Activated T-cell treated with anti-CD3 and anti-CD28 coated beads, Interleukin-2, amount 50 U/mL, for 72 hours (primary cell): ENCODE results near the gene TJP1. TPM values are rescaled to one million over a fixed set of nuclear protein-coding genes. Genes with fewer than 3 reads are reported as not detected.

Experiments
- ATAC-seq, 2 donors: fragments of 150-1000 bp; cut with Tn5 transposase; replicated peaks in 1 of 2; 2 replicates each; pipeline ENCODE4 v1.10.0; 2021; ENCODE audit warnings: moderate library complexity in 2 of 2, mild to moderate bottlenecking in 1 of 2
- DNase-seq, 2 donors: peaks; one replicate each; pipeline ENCODE4 v3.0.0; 2021 to 2022; ENCODE audit warnings: mixed read lengths in 1 of 2
- H3K27ac Mint-ChIP-seq: one replicate; pipeline ENCODE4 v1.8.0; 2022; ENCODE audit warnings: mild to moderate bottlenecking, moderate library complexity, mixed read lengths
- H3K27me3 Mint-ChIP-seq: one replicate; pipeline ENCODE4 v1.8.0; 2022; ENCODE audit warnings: low read depth, mixed read lengths
- H3K36me3 Mint-ChIP-seq, 2 donors: one replicate each; pipeline ENCODE4 v1.8.0; 2022; ENCODE audit warnings: mixed read lengths in 2 of 2, mild to moderate bottlenecking in 1 of 2; ENCODE audit not compliant: insufficient read depth in 2 of 2
- H3K4me1 Mint-ChIP-seq: one replicate; pipeline ENCODE4 v1.8.0; 2022; ENCODE audit warnings: low read depth, mixed read lengths
- H3K4me3 Mint-ChIP-seq, 2 donors: one replicate each; pipeline ENCODE4 v1.8.0; 2022; ENCODE audit warnings: mild to moderate bottlenecking in 2 of 2, mixed read lengths in 2 of 2, moderate library complexity in 2 of 2
- H3K9me3 Mint-ChIP-seq, 2 donors: one replicate each; pipeline ENCODE4 v1.8.0; 2022; ENCODE audit warnings: mixed read lengths in 2 of 2
- total RNA-seq, 2 donors: library from RNA; stranded (reverse); gene quantifications; one replicate each; pipeline ENCODE4 v1.2.3, GENCODE V29; 2022

Gene TJP1
- total RNA-seq, 2 donors from 2014 or later: 0.16 to 0.24 TPM

DNA sequence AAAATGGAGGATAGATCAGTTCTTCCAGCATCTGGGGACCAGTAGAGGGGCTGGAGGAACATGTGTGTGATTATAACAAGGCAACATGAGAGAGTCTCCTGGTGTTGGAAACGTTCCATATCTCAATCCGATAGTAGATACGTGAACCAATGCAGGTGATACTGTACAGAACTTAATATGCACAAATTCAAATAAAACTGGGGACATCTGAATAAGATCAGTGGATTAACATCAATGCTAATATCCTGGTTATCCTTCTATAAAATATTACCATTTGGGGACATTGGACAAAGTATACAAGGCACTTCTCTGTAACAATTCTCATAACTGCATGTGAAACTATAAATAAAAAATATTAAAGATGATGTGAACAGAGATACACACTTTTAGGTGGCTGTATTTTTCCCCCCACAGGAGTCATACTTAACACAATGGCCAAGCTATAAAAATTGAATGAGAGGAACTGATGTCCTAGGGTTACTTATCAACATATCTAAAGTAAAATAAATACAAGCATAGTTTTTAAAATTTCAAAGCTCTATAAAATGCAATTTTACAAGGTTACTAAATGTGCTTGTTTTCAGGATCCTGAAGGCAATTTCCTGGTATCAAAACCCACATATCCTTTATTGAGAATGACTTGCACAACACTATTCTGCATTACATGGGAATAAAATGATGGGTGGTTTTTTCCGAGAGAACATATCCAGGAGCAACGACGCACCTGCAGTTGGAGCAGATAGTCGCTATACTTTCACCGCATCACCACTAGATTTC lies 31.1 kb upstream of the TJP1 start:
- Mint-ChIP-seq H3K27ac (no peak overlapping the region), H3K27me3 (peaks cover 9% of the 10 kb centered on the region), H3K4me1 (no peaks in the 10 kb centered on the region), H3K36me3 (no peaks in the 10 kb centered on the region), H3K4me3 (no peak overlapping the region), H3K9me3 (peaks cover 0 to 4% of the 10 kb centered on the region in 2 donors)
- no peak for ATAC-seq
- no peak for DNase-seq

DNA sequence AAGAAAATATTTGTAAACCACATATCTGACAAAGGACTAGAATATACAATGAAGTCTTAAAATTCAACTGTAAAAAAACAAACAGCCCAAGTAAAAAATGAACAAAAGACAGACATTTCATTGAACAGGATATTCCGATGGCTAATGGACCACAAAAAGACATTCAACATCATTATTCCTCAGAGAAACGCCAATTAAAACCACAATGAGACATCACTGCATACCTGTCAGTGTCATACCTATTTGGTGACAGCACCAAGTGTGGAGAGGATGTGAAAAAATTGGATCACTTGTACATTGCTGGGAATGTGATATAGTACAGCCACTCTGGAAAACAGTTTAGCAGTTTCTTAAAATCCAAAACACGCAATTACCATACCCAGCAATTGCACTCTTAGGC lies 29.9 kb upstream of the TJP1 start:
- Mint-ChIP-seq H3K4me1 (no peaks in the 10 kb centered on the region), H3K9me3 (peaks cover 2 to 5% of the 10 kb centered on the region in 2 donors), H3K27ac (no peak overlapping the region), H3K27me3 (peaks cover 9% of the 10 kb centered on the region), H3K36me3 (peaks cover 0 to 3% of the 10 kb centered on the region in 2 donors), H3K4me3 (no peak overlapping the region)
- DNase-seq (no peak), ATAC-seq (no peak)

DNA sequence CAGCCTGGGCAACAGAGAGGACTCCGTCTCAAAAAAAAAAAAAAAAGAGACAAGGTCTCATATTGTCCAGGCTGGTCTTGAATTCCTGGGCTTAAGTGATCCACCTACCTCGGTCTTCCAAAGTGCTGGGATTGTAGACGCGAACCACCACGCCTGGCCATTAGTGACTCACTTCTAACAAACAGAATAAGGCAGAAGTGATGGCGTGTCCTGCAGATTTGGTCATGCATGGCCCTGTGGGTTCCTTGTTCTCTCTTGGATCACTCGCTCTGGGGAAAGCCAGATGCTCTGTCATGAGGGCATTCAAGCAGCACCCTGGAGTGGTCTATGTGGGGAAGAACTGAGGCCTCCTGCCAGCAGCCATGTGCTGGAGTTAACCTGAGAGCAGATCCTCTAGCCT lies 27.4 kb upstream of the TJP1 start:
- no peak overlapping the region for H3K4me3 Mint-ChIP-seq
- peaks cover 7% of the 10 kb centered on the region for H3K27me3 Mint-ChIP-seq
- no peak overlapping the region for H3K27ac Mint-ChIP-seq
- H3K4me1 Mint-ChIP-seq: no peaks in the 10 kb centered on the region
- H3K36me3 Mint-ChIP-seq: peaks cover 2 to 9% of the 10 kb centered on the region in 2 donors
- peaks cover 4 to 10% of the 10 kb centered on the region in 2 donors for H3K9me3 Mint-ChIP-seq
- DNase-seq: no peak
- no peak for ATAC-seq

DNA sequence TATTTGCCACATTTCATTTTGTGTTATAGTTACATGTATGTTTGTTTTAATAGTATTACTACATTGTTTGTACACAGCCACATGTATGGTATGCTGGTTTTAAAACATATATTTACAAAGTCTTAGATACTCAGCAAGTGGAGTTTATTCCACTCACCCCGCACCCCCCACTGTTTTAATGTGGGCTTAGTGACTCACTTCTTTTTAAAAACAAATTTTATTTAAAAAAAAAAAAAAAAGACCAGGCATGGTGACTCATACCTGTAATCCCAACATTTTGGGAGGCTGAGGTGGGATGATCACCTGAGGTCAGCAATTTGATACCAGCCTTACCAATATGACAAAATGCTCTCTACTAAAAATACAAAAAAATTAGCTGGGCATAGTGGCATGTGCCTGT lies 26.9 kb upstream of the TJP1 start:
- no peak for ATAC-seq
- Mint-ChIP-seq H3K27me3 (peaks cover 12% of the 10 kb centered on the region), H3K4me3 (no peak overlapping the region), H3K9me3 (peaks cover 4 to 10% of the 10 kb centered on the region in 2 donors), H3K27ac (no peak overlapping the region), H3K36me3 (peaks cover 2 to 9% of the 10 kb centered on the region in 2 donors), H3K4me1 (no peaks in the 10 kb centered on the region)
- no peak for DNase-seq

DNA sequence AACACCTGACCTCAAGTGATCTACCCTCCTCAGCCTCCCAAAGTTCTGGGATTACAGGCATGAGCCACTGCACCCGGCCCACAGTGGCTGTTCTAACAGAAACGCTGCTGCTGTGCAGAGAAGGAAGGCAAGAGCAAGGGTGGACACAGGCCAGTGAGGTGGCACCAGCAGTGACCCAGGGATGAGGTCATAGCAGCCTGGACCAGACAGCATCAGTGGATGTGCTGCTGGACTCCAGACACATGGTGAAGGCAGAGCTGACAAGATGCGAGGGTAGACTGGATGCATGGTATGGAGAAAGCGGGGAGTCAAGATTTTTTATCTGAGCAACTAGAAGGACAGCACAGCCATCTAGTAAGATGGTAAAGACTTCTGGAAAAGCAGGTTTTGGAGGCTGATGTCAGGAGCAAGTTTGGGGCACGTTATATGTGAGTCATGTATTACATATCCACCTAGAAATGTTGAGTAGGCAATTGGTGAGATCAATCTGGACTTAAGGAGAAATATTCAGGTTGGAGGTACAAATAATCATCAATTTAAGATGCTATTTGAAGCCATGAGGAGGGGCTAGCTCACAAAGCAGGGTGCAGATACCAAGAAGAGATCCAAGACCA lies 22.1 kb upstream of the TJP1 start:
- Mint-ChIP-seq H3K36me3 (peaks cover 2 to 9% of the 10 kb centered on the region in 2 donors), H3K4me3 (no peak overlapping the region), H3K27ac (no peak overlapping the region), H3K9me3 (peaks cover 4 to 10% of the 10 kb centered on the region in 2 donors), H3K4me1 (no peaks in the 10 kb centered on the region), H3K27me3 (peaks cover 44% of the 10 kb centered on the region)
- no peak for DNase-seq
- ATAC-seq: no peak

DNA sequence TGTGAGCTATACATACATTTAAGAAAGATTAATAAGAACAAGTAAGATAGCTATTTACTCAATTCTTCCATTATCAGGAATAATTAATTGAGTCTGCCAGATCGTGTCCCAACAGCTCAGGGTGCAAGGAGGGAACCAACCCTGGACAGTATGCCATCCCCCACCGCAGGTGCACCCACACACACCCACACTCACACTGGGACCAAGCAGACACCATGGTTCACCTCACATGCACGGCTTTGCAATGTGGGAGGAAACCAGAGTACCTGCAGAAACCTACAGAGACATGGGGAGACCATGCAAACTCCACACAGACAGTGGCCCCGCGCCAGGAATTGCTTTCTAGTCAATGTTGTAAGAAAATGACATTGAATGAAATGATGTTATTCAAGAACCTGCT lies 20.0 kb upstream of the TJP1 start:
- no peak overlapping the region for H3K27ac Mint-ChIP-seq
- peaks cover 60% of the 10 kb centered on the region for H3K27me3 Mint-ChIP-seq
- peaks cover 2 to 7% of the 10 kb centered on the region in 2 donors for H3K36me3 Mint-ChIP-seq
- H3K4me3 Mint-ChIP-seq: no peak overlapping the region
- ATAC-seq (no peak), DNase-seq (no peak)
- H3K4me1 Mint-ChIP-seq: no peaks in the 10 kb centered on the region
- H3K9me3 Mint-ChIP-seq: peaks cover 3 to 9% of the 10 kb centered on the region in 2 donors

DNA sequence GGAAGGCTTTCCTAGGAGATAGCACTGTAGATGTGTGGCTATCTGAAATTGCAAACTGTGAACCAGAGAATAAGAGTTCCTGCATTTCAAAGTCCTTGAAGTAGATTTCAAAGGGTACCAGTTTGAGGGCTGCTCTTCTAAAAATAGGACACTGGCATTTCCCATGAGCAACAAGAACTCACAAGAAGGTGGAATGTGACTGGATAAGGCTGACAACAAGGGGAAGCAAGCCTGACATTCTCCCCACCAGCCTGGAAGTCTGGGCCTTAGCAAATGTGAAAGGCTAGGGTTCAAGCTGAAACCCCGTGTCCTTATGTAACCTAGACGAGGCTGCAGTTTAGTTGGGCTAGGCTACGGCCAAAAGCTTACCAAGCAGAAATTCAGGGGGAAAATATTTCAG lies 18.7 kb upstream of the TJP1 start:
- H3K27me3 Mint-ChIP-seq: peaks cover 70% of the 10 kb centered on the region
- no peak for DNase-seq
- H3K4me3 Mint-ChIP-seq: no peak overlapping the region
- no peak overlapping the region for H3K27ac Mint-ChIP-seq
- H3K4me1 Mint-ChIP-seq: no peaks in the 10 kb centered on the region
- ATAC-seq: no peak
- peaks cover 0 to 3% of the 10 kb centered on the region in 2 donors for H3K36me3 Mint-ChIP-seq
- H3K9me3 Mint-ChIP-seq: peaks cover 2% of the 10 kb centered on the region in 2 donors

DNA sequence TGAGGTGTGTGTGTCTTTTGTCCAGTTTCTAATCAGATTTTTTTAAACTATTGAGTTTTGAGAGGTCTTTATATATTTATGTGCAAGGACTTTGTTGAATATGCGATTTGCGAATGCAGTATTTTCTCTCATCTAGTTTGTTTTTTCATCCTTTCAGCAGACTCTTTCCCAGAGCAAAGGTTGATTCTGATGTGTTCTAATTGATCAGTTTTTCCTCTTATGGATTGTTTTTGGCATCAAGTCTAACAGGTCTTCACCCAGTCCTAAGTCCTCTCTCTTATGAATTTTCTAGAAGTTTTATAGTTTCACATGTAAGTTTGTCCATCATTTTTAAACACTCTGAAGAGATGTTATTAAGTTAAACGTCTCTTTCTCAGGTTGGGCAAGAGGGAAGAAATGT lies 17.8 kb upstream of the TJP1 start:
- Mint-ChIP-seq H3K27ac (no peak overlapping the region), H3K27me3 (peaks cover 75% of the 10 kb centered on the region), H3K4me1 (no peaks in the 10 kb centered on the region), H3K4me3 (no peak overlapping the region), H3K36me3 (peaks cover 0 to under 1% of the 10 kb centered on the region in 2 donors), H3K9me3 (peaks cover 0 to 2% of the 10 kb centered on the region in 2 donors)
- ATAC-seq (no peak), DNase-seq (no peak)

DNA sequence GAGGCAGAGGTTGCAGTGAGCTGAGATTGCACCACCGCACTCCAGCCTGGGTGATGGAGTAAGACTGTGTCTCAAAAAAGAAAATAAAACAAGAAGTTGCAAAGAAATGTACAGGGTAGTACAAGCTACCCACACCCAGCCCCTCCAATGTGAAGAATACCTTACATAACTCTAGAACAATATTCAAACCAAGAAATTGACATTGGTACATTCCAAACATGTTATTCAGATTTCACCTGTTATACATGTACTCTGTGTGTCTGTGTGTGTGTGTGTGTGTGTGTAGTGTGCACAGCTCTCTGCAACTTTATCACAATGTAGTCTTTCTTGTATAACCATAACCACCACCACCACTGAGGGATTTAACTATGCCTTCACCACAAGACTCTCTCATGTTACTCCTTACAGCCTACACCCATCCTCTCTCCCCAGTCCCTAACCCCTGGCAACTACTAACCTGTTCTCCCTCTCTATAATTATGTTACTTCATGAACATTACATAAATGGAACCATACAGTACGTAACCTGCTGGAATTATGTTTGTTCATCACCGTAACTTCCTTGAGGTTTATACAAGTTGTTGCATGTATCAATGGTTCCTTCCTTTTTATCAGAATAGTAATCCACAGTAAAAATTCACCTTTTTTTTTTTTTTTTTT lies 16.2 kb upstream of the TJP1 start:
- Mint-ChIP-seq H3K4me3 (no peak overlapping the region), H3K27me3 (peaks cover 71% of the 10 kb centered on the region), H3K36me3 (no peaks in the 10 kb centered on the region), H3K9me3 (peaks cover 0 to 2% of the 10 kb centered on the region in 2 donors), H3K27ac (no peak overlapping the region), H3K4me1 (no peaks in the 10 kb centered on the region)
- DNase-seq: no peak
- ATAC-seq: no peak

DNA sequence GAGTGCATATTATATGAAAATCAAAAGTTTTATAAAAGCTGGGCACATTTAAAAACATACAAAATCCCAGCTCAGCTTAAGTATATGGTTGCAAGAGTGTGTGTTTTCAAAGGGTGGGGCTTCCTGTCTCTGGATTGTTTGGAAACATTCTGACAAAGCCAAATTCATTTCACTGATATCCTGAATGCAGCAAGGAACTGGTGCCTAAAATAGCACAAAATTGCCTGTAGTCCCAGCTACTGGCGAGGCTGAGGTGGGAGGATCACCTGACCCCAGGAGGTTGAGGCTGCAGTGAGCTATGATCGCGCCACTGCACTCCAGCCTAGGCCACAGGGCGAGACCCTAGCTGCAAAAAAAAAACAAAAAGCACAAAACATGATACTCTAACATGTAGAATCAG lies 13.0 kb upstream of the TJP1 start:
- no peak overlapping the region for H3K27ac Mint-ChIP-seq
- no peak overlapping the region for H3K4me3 Mint-ChIP-seq
- peaks cover 0 to 2% of the 10 kb centered on the region in 2 donors for H3K9me3 Mint-ChIP-seq
- DNase-seq (no peak), ATAC-seq (no peak)
- peaks cover 0 to 2% of the 10 kb centered on the region in 2 donors for H3K36me3 Mint-ChIP-seq
- peaks cover 72% of the 10 kb centered on the region for H3K27me3 Mint-ChIP-seq
- no peaks in the 10 kb centered on the region for H3K4me1 Mint-ChIP-seq

DNA sequence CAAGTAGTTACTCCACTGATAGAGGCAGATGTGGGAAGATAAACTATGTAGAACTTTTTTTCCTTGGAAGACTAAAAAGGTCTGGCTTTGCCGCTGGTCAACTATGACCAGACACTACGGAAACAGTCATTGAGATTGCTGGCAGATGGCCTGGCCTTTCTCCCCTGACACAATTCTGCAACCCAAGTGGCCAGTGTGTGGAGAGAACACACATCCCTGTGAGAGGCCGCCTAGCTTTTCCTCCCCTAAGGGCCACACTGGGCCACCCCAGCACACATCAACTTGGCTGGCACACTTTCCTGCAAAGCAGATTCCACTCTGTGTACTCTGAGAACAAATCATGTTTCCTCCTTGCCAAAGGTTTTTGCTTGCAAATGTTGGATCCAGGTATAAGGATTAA lies 10.4 kb upstream of the TJP1 start:
- Mint-ChIP-seq H3K9me3 (no peaks in the 10 kb centered on the region), H3K4me3 (no peak overlapping the region), H3K27me3 (peaks cover 75% of the 10 kb centered on the region), H3K4me1 (no peaks in the 10 kb centered on the region), H3K27ac (no peak overlapping the region), H3K36me3 (peaks cover 0 to 2% of the 10 kb centered on the region in 2 donors)
- no peak for ATAC-seq
- DNase-seq: no peak

DNA sequence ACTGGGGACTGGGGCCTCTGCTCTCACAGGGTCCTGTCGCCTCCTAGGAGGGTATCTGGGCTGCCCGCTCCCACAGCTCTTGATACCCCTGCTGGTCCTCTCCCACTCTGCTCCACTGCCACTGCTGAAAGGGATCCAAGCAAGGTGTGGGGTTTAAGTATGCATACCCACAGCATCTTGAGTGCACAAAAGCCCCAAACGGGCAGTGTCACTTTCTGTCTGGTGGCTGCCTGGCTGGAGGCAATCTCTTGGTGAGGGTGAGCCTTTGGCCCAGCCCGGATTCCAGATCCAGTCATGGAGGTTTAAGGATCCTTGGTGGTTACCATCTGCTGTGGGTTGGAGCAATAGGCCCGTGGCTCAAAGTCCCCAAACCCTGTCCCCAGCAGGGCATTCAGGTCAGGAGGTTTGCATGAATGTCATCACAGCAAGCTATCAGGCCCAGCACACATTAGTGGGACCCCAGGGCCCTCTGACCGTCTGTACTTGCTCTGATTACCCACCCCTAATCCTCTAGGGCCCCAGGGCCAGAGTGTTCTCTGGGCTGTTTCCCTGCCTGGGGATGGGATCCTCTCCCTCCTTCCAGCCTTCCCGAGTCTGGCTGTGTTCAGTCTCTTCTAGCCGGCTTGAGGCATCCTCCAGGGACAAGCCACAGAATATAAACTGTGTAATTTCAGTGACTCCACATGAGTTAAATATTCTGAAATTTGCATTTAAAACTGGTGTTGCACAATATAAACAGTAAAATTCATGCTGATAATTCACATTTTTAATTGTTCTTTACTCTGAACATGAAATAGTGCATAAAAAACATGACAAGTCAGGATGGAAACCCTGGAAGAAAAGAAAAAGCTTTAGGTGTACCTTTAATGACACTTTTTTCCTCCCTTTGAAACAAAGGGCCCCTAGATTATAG lies 4.9 kb upstream of the TJP1 start:
- no peak for DNase-seq
- no peak for ATAC-seq
- Mint-ChIP-seq H3K9me3 (no peaks in the 10 kb centered on the region), H3K27me3 (peaks cover 67% of the 10 kb centered on the region), H3K4me3 (no peak overlapping the region), H3K27ac (no peak overlapping the region), H3K36me3 (peaks cover 0 to 5% of the 10 kb centered on the region in 2 donors), H3K4me1 (peaks cover 6% of the 10 kb centered on the region)
